GM12878 (cell line): ENCODE measurements around the gene CCDC9B. TPM values are rescaled to one million over a fixed set of nuclear protein-coding genes. Genes with fewer than 3 reads are reported as not detected.

Source experiments
- ATAC-seq: fragments of 200-7000 bp; cut with Tn5 transposase; 3 replicates; pipeline ENCODE4 v1.9.1; 2020; ENCODE audit warnings: mild to moderate bottlenecking, moderate library complexity
- BruUV-seq: library from RNA; stranded (reverse); fragments of 400-500 nt; replicated peaks from 2 replicates; lab custom pipeline; 2021; lab: Mats Ljungman, UMichigan
- CTCF ChIA-PET: fragments of 300-600 bp; sonication (Branson Sonifier 250); formaldehyde crosslinking; extraction: SDS; loops from one replicate; lab custom pipeline; 2021; ENCODE audit warnings: inconsistent platforms; lab: Yijun Ruan, JAX
- POLR2A ChIA-PET: fragments of 350-600 bp; formaldehyde crosslinking; extraction: SDS; loops from one replicate; lab custom pipeline; 2021; ENCODE audit warnings: inconsistent platforms; lab: Charles Lee
- RAD21 ChIA-PET: fragments of 300-600 bp; sonication (Branson Sonifier 250); formaldehyde crosslinking; loops from one replicate; lab custom pipeline; 2023; ENCODE audit warnings: antibody characterized with exemption; ENCODE audit not compliant: unreplicated experiment; lab: Charles Lee
- SMC1A ChIA-PET: fragments of 300-600 bp; sonication (Branson Sonifier 250); formaldehyde crosslinking; loops from one replicate; lab custom pipeline; 2023; ENCODE audit not compliant: unreplicated experiment, uncharacterized antibody; lab: Charles Lee
- DNase-seq: peaks from one replicate; pipeline ENCODE4 v3.0.0-alpha.2; 2011; ENCODE audit warnings: low read depth, low spot score
- FAIRE-seq: peaks from 3 replicates; lab custom pipeline; 2011; peaks lifted over from hg19 to GRCh38; lab: Jason Lieb, UNC
- H2AFZ ChIP-seq: 2 replicates; pipeline ENCODE4 v1.6.0; 2011; ENCODE audit warnings: low read depth, low read length, control low read depth; ENCODE audit not compliant: control insufficient read depth
- H3K27ac ChIP-seq: 2 replicates; pipeline ENCODE4 v1.5.1; 2011; ENCODE audit warnings: control low read depth; ENCODE audit not compliant: control insufficient read depth, insufficient read depth
- H3K27me3 ChIP-seq, 2 experiments: replicated peaks in 1 of 2; 2 replicates each; pipeline versions ENCODE4 v1.6.0 to v1.6.1; 2011; ENCODE audit warnings: low read length in 1 of 2; ENCODE audit not compliant: control insufficient read depth in 2 of 2, insufficient read depth in 2 of 2
- H3K36me3 ChIP-seq, 2 experiments: 2 replicates each; pipeline ENCODE4 v1.5.1; 2011; ENCODE audit warnings: low read length in 1 of 2; ENCODE audit not compliant: control insufficient read depth in 2 of 2, insufficient read depth in 2 of 2
- H3K4me1 ChIP-seq: 2 replicates; pipeline ENCODE4 v1.6.1; 2011; ENCODE audit warnings: mild to moderate bottlenecking, low read length, moderate library complexity, mixed read lengths; ENCODE audit not compliant: control insufficient read depth, insufficient read depth
- H3K4me2 ChIP-seq: 2 replicates; pipeline ENCODE4 v1.6.0; 2011; ENCODE audit warnings: control low read depth; ENCODE audit not compliant: control insufficient read depth, insufficient read depth
- H3K4me3 ChIP-seq: fragments of 200-600 bp; sonication (generic); 2 replicates; pipeline ENCODE4 v1.5.1; 2016
- H3K79me2 ChIP-seq: 2 replicates; pipeline ENCODE4 v1.6.0; 2011; ENCODE audit warnings: low read length; ENCODE audit not compliant: control insufficient read depth, insufficient read depth
- H3K9ac ChIP-seq: 2 replicates; pipeline ENCODE4 v1.8.0; 2011; ENCODE audit warnings: low read length, control low read depth, mixed read lengths; ENCODE audit not compliant: control insufficient read depth, insufficient read depth
- H3K9me3 ChIP-seq: replicated peaks from 3 replicates; pipeline ENCODE4 v1.5.1; 2011; ENCODE audit warnings: mild to moderate bottlenecking, low read length; ENCODE audit not compliant: control insufficient read depth, insufficient read depth
- H4K20me1 ChIP-seq: 2 replicates; pipeline ENCODE4 v1.6.0; 2011; ENCODE audit not compliant: control insufficient read depth, insufficient read depth
- CHD2 ChIP-seq: IDR thresholded peaks from 2 replicates; pipeline ENCODE4 v1.6.1; 2011; ENCODE audit warnings: low read depth, low read length, improper control_type of control experiment, borderline replicate concordance
- HDGF ChIP-seq: fragments of 450-650 bp; IDR thresholded peaks from 2 replicates; pipeline ENCODE4 v1.6.1; 2016; ENCODE audit warnings: antibody characterized with exemption
- IKZF2 ChIP-seq, 2 experiments: fragments of 450-650 bp; IDR thresholded peaks; 2 replicates each; pipeline ENCODE4 v1.6.1; 2017; ENCODE audit warnings: mild to moderate bottlenecking in 2 of 2, moderate library complexity in 2 of 2
- RCOR1 ChIP-seq: conservative IDR thresholded peaks from 2 replicates; pipeline ENCODE4 v1.6.1; 2012; ENCODE audit warnings: low read depth, low read length, improper control_type of control experiment
- SMARCA5 ChIP-seq: fragments of 450-650 bp; IDR thresholded peaks from 2 replicates; pipeline ENCODE4 v1.6.1; 2017; ENCODE audit warnings: mild to moderate bottlenecking
- in situ Hi-C: fragments of 300-500 bp; cut with MboI; formaldehyde crosslinking; loops from 9 replicates; pipeline ENCODE4 v1.14.3; 2018; ENCODE audit warnings: mixed read lengths
- intact Hi-C: fragments of 100-400 bp; cut with micrococcal nuclease; formaldehyde crosslinking; loops from one replicate; pipeline ENCODE4 v1.14.2; 2022; ENCODE audit not compliant: unreplicated experiment
- polyA plus RNA-seq, 11 experiments: library from polyadenylated mRNA; depleted of rRNA in 4 of 11; unstranded in 6 of 11; stranded (reverse) in 5 of 11; fragments of >200 nt; fragmentation: Nextera tagmentation in 4 of 11; fragmentation: Illumina TruSeq in 1 of 11; extraction: Ambion mirVana in 4 of 11; extraction: Trizol in 1 of 11; gene quantifications; 1 replicate in 1 of 11; 2 replicates in 10 of 11; pipeline versions ENCODE4 v1.2.1 to v1.2.3, GENCODE V29; 2011 to 2016; ENCODE audit warnings: inconsistent platforms in 2 of 11, missing spikeins in 2 of 11, low read depth in 1 of 11
- total RNA-seq, 4 experiments: library from RNA; depleted of rRNA in 3 of 4; stranded (reverse); fragments of >200 nt in 3 of 4; fragmentation: Illumina TruSeq in 1 of 4; extraction: Trizol in 1 of 4; gene quantifications; 2 replicates each; pipeline versions ENCODE4 v1.2.1 to v1.2.3, GENCODE V29; 2013 to 2021
- TF ChIP-seq, protein P1 (sequence below): fragments of 450-650 bp; IDR thresholded peaks from 2 replicates; pipeline ENCODE4 v1.6.1; 2017; ENCODE audit warnings: antibody characterized with exemption, mild to moderate bottlenecking, moderate library complexity
- TF ChIP-seq, protein P2 (sequence below): fragments of 450-650 bp; IDR thresholded peaks from 2 replicates; pipeline ENCODE4 v1.6.1; 2016; ENCODE audit warnings: mild to moderate bottlenecking, moderate library complexity, borderline replicate concordance
- TF ChIP-seq, protein P3 (sequence below): fragments of 450-650 bp; IDR thresholded peaks from 2 replicates; pipeline ENCODE4 v1.6.1; 2016; ENCODE audit warnings: mild to moderate bottlenecking
- TF ChIP-seq, protein P4 (sequence below): fragments of 450-650 bp; IDR thresholded peaks from 2 replicates; pipeline ENCODE4 v1.6.1; 2016; ENCODE audit warnings: mild to moderate bottlenecking

The CCDC9B gene
- total and polyA plus RNA-seq, 10 of the 15 experiments (the other 5 are each of a cell fraction or from before 2014, with no cell fraction given) = 0.01 to 0.08 (median 0.03) TPM; not detected in 6

DNA sequence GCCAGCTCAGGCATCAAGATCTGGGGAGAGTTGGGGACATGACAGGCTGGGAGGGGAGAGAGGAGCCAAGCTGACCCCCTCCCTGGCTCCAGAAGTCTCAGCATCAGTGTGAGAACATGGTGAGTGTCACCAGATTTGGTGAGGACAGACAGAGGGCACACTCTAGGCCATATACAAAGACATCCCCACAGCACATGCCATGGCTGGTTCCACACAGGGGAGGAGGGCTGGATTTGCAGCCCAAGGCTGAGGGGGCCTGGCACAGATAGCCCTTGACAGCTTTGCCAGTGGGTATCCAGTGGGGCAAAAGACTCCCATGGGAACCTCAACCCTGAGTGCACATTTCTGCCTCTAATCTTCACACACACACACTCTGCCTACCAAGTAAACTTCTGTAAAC, 47.7 kb downstream of the CCDC9B start:
- DNase-seq (no peak), ATAC-seq (no peak), FAIRE-seq (no peak)
- Histone ChIP-seq H2AFZ (no peak overlapping the region), H3K79me2 (no peaks in the 10 kb centered on the region), H3K27ac (no peak overlapping the region), H3K9ac (no peak overlapping the region), H3K9me3 (no peaks in the 10 kb centered on the region), H3K4me3 (no peak overlapping the region), H3K4me1 (no peaks in the 10 kb centered on the region), H4K20me1 (no peaks in the 10 kb centered on the region), H3K36me3 (no peaks in the 10 kb centered on the region), H3K4me2 (no peak overlapping the region), H3K27me3 (no peaks in the 10 kb centered on the region; a peak in 2 of 4 replicates)
- TF ChIP-seq, protein P1, sequence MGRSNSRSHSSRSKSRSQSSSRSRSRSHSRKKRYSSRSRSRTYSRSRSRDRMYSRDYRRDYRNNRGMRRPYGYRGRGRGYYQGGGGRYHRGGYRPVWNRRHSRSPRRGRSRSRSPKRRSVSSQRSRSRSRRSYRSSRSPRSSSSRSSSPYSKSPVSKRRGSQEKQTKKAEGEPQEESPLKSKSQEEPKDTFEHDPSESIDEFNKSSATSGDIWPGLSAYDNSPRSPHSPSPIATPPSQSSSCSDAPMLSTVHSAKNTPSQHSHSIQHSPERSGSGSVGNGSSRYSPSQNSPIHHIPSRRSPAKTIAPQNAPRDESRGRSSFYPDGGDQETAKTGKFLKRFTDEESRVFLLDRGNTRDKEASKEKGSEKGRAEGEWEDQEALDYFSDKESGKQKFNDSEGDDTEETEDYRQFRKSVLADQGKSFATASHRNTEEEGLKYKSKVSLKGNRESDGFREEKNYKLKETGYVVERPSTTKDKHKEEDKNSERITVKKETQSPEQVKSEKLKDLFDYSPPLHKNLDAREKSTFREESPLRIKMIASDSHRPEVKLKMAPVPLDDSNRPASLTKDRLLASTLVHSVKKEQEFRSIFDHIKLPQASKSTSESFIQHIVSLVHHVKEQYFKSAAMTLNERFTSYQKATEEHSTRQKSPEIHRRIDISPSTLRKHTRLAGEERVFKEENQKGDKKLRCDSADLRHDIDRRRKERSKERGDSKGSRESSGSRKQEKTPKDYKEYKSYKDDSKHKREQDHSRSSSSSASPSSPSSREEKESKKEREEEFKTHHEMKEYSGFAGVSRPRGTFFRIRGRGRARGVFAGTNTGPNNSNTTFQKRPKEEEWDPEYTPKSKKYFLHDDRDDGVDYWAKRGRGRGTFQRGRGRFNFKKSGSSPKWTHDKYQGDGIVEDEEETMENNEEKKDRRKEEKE = no peak
- TF ChIP-seq HDGF (no peak), CHD2 (no peak), IKZF2 (IDR thresholded peaks at IDR 0.05) (no peak), SMARCA5 (no peak), RCOR1 (no peak)
- TF ChIP-seq, protein P2, sequence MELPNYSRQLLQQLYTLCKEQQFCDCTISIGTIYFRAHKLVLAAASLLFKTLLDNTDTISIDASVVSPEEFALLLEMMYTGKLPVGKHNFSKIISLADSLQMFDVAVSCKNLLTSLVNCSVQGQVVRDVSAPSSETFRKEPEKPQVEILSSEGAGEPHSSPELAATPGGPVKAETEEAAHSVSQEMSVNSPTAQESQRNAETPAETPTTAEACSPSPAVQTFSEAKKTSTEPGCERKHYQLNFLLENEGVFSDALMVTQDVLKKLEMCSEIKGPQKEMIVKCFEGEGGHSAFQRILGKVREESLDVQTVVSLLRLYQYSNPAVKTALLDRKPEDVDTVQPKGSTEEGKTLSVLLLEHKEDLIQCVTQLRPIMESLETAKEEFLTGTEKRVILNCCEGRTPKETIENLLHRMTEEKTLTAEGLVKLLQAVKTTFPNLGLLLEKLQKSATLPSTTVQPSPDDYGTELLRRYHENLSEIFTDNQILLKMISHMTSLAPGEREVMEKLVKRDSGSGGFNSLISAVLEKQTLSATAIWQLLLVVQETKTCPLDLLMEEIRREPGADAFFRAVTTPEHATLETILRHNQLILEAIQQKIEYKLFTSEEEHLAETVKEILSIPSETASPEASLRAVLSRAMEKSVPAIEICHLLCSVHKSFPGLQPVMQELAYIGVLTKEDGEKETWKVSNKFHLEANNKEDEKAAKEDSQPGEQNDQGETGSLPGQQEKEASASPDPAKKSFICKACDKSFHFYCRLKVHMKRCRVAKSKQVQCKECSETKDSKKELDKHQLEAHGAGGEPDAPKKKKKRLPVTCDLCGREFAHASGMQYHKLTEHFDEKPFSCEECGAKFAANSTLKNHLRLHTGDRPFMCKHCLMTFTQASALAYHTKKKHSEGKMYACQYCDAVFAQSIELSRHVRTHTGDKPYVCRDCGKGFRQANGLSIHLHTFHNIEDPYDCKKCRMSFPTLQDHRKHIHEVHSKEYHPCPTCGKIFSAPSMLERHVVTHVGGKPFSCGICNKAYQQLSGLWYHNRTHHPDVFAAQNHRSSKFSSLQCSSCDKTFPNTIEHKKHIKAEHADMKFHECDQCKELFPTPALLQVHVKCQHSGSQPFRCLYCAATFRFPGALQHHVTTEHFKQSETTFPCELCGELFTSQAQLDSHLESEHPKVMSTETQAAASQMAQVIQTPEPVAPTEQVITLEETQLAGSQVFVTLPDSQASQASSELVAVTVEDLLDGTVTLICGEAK = no peak
- TF ChIP-seq, protein P3, sequence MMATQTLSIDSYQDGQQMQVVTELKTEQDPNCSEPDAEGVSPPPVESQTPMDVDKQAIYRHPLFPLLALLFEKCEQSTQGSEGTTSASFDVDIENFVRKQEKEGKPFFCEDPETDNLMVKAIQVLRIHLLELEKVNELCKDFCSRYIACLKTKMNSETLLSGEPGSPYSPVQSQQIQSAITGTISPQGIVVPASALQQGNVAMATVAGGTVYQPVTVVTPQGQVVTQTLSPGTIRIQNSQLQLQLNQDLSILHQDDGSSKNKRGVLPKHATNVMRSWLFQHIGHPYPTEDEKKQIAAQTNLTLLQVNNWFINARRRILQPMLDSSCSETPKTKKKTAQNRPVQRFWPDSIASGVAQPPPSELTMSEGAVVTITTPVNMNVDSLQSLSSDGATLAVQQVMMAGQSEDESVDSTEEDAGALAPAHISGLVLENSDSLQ = no peak
- TF ChIP-seq, protein P4, sequence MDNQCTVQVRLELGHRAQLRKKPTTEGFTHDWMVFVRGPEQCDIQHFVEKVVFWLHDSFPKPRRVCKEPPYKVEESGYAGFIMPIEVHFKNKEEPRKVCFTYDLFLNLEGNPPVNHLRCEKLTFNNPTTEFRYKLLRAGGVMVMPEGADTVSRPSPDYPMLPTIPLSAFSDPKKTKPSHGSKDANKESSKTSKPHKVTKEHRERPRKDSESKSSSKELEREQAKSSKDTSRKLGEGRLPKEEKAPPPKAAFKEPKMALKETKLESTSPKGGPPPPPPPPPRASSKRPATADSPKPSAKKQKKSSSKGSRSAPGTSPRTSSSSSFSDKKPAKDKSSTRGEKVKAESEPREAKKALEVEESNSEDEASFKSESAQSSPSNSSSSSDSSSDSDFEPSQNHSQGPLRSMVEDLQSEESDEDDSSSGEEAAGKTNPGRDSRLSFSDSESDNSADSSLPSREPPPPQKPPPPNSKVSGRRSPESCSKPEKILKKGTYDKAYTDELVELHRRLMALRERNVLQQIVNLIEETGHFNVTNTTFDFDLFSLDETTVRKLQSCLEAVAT = no peak
- POLR2A ChIA-PET = no interaction called here
- RAD21 ChIA-PET = no interaction called here
- CTCF ChIA-PET = interaction anchor here (1.1 kb wide), 1 partner anchor 17 kb away, joined by 3 read pairs; no protein-coding TSS in a partner anchor
- BruUV-seq = no TSS peak
- intact Hi-C loops = no loop called here
- in situ Hi-C loops = no loop called here
- SMC1A ChIA-PET = interaction anchor here (1.2 kb wide), 1 partner anchor 14 kb away, joined by 3 read pairs; no protein-coding TSS in a partner anchor
